Esophagus squamous epithelium (tissue), 5 donors: ENCODE measurements around the gene EQTN. TPM values are rescaled to one million over a fixed set of nuclear protein-coding genes. Genes with fewer than 3 reads are reported as not detected.

Source experiments
- DNase-seq: peaks from one replicate; lab custom pipeline; 2025; lab: John Stamatoyannopoulos, UW
- H3K27ac ChIP-seq, 4 donors: fragments of 200-600 bp; sonication (generic); one replicate each; pipeline ENCODE4 v1.5.1; 2016 to 2019; ENCODE audit warnings: mild to moderate bottlenecking in 1 of 4
- H3K27me3 ChIP-seq, 4 donors: fragments of 200-600 bp; sonication (generic); 1 replicate in 3 of 4; 2 replicates in 1 of 4; pipeline versions ENCODE4 v1.5.1 to v1.6.0; 2017 to 2021; ENCODE audit warnings: antibody characterized with exemption in 1 of 4
- H3K36me3 ChIP-seq, 3 donors: fragments of 200-600 bp; sonication (generic); one replicate each; pipeline ENCODE4 v1.5.1; 2016 to 2019
- H3K4me1 ChIP-seq, 3 donors: fragments of 200-600 bp; sonication (generic); one replicate each; pipeline ENCODE4 v1.5.1; 2017 to 2019
- H3K4me3 ChIP-seq, 4 donors: fragments of 200-600 bp; sonication (generic); 1 replicate in 3 of 4; 2 replicates in 1 of 4; pipeline ENCODE4 v1.5.1; 2016 to 2019; ENCODE audit warnings: mild to moderate bottlenecking in 2 of 4, moderate library complexity in 1 of 4
- H3K9me3 ChIP-seq, 3 donors: fragments of 200-600 bp; sonication (generic); one replicate each; pipeline ENCODE4 v1.5.1; 2016 to 2019
- POLR2A ChIP-seq, 4 donors: fragments of 450-650 bp; IDR thresholded peaks; one replicate each; pipeline ENCODE4 v1.6.1; 2017; ENCODE audit warnings: antibody characterized with exemption in 4 of 4, mild to moderate bottlenecking in 4 of 4, moderate library complexity in 3 of 4
- WGBS, 2 donors: methylation state at CpG; one replicate each; pipeline ENCODE4 v1.1.5; 2018; 5-methylcytosine and 5-hydroxymethylcytosine counted together
- intact Hi-C: fragments of 100-400 bp; cut with DNase I; formaldehyde crosslinking; loops from one replicate; pipeline ENCODE4 v1.15.0; 2022
- total RNA-seq, 4 donors: library from RNA; depleted of rRNA; stranded (reverse); fragments of >200 nt; gene quantifications; one replicate each; pipeline ENCODE4 v1.1.0, GENCODE V29; 2016
- TF ChIP-seq, protein P1 (sequence below), 6 experiments: fragments of 450-650 bp in 4 of 6; fragments of 200-600 bp in 2 of 6; sonication (generic) in 2 of 6; IDR thresholded peaks; one replicate each; pipeline ENCODE4 v1.5.1; 2016 to 2019; ENCODE audit warnings: antibody characterized with exemption in 6 of 6, mild to moderate bottlenecking in 4 of 6, moderate library complexity in 4 of 6
- donor health status: DM: yes; HTN: yes; CAD: no.

The EQTN gene
- total RNA-seq, 4 donors from 2014 or later, result not detected

DNA sequence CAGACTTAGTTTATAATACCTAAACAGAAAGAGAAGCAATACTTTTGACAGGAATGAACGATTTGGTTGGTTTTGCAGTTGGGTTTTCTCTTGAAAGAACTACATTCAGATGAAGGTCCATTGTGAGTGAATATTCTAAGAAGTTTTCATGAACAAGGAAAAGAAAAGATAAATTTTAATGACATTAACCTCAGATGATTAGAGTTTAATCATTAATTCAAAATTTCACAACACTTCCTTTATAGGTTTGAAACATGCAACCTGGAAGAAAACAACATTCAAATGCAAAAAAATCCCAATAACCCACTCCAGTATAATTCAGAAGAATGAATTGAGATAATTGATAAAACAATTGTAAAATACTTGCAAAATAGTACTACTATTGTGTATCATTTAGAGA, 23.8 kb downstream of the EQTN start:
- no peaks in the 10 kb centered on the region for H3K36me3 ChIP-seq
- 65 to 77% methylated on average over 1 of the region's 1 CpG for WGBS, 2 donors
- H3K9me3 ChIP-seq, result no peaks in the 10 kb centered on the region
- H3K27ac ChIP-seq, result no peak overlapping the region
- H3K4me3 ChIP-seq, result no peak overlapping the region
- no peak for DNase-seq
- H3K4me1 ChIP-seq, result peaks cover 0 to 8% (median 0%) of the 10 kb centered on the region in 3 donors
- no peaks in the 10 kb centered on the region for H3K27me3 ChIP-seq
- TF ChIP-seq POLR2A (IDR thresholded peaks at IDR 0.05), result no peak
- TF ChIP-seq, protein P1, sequence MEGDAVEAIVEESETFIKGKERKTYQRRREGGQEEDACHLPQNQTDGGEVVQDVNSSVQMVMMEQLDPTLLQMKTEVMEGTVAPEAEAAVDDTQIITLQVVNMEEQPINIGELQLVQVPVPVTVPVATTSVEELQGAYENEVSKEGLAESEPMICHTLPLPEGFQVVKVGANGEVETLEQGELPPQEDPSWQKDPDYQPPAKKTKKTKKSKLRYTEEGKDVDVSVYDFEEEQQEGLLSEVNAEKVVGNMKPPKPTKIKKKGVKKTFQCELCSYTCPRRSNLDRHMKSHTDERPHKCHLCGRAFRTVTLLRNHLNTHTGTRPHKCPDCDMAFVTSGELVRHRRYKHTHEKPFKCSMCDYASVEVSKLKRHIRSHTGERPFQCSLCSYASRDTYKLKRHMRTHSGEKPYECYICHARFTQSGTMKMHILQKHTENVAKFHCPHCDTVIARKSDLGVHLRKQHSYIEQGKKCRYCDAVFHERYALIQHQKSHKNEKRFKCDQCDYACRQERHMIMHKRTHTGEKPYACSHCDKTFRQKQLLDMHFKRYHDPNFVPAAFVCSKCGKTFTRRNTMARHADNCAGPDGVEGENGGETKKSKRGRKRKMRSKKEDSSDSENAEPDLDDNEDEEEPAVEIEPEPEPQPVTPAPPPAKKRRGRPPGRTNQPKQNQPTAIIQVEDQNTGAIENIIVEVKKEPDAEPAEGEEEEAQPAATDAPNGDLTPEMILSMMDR (IDR thresholded peaks at IDR 0.05), result no peak
- intact Hi-C loops, result no loop called here

DNA sequence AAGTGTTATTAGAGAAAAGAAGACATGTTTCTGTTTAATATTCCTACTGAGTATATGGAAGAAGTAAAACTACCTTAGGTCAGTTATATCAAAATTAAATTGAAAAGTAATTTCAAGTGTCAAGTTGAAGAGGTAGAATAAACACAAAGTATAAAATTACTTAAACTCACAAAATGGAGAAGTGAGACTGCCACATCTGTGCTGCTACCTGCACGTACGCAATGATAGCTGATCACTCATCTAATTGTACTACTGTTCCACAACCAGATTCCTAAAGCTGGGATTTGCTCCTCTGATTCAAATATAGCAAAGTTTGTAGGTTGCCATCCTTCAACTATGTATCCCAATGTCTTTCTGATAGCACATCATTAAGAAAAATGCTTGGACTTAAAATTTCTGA, 24.8 kb downstream of the EQTN start:
- H3K9me3 ChIP-seq, result no peaks in the 10 kb centered on the region
- WGBS, 2 donors, result 85 to 96% methylated on average over 2 of the region's 2 CpGs
- intact Hi-C loops, result no loop called here
- TF ChIP-seq, protein P1 (IDR thresholded peaks at IDR 0.05), result no peak
- no peak for TF ChIP-seq POLR2A (IDR thresholded peaks at IDR 0.05)
- no peak for DNase-seq
- H3K27me3 ChIP-seq, result no peaks in the 10 kb centered on the region
- H3K4me3 ChIP-seq, result no peak overlapping the region
- no peak overlapping the region for H3K27ac ChIP-seq
- no peaks in the 10 kb centered on the region for H3K36me3 ChIP-seq
- H3K4me1 ChIP-seq, result peaks cover 0 to 8% (median 0%) of the 10 kb centered on the region in 3 donors

DNA sequence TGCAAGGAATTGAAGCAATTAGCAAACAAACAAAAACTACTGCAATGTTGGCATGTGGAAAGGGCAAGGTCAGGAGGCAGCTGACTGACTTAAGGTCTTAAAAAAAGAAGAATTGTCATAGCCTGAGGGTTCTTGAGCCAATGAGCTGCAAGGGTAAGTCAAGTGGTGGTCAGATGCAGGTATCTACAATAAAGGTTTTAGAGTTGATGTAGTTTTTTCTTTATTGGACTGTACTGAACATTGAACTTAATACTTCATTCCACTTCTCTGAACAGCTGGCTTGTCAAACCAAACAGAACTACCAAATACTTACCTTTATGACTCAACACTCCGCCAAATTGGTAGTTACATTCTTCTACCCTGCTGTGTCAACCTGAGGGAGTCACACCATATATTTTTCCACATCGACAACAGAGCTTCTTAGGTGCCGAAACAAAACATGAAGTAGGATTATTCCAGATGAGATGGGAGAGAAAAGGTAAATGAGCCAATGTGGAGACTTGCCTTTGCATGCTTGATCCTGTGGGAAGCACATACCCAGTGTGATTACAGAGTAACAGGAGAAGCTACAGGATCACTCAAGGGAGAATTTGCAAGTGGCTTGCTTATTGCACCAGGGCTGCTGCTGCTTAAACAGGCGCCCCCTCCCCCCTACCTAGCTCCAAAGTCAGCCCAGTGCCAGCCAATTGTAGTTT, 35.3 kb downstream of the EQTN start:
- 21 to 28% methylated on average over 4 of the region's 4 CpGs for WGBS, 2 donors
- intact Hi-C loops, result no loop called here
- Histone ChIP-seq H3K9me3 (no peaks in the 10 kb centered on the region), H3K36me3 (no peaks in the 10 kb centered on the region), H3K4me1 (no peaks in the 10 kb centered on the region), H3K4me3 (no peak overlapping the region), H3K27ac (no peak overlapping the region), H3K27me3 (no peaks in the 10 kb centered on the region)
- no peak for TF ChIP-seq POLR2A (IDR thresholded peaks at IDR 0.05)
- TF ChIP-seq, protein P1 (IDR thresholded peaks at IDR 0.05), result no peak
- no peak for DNase-seq

DNA sequence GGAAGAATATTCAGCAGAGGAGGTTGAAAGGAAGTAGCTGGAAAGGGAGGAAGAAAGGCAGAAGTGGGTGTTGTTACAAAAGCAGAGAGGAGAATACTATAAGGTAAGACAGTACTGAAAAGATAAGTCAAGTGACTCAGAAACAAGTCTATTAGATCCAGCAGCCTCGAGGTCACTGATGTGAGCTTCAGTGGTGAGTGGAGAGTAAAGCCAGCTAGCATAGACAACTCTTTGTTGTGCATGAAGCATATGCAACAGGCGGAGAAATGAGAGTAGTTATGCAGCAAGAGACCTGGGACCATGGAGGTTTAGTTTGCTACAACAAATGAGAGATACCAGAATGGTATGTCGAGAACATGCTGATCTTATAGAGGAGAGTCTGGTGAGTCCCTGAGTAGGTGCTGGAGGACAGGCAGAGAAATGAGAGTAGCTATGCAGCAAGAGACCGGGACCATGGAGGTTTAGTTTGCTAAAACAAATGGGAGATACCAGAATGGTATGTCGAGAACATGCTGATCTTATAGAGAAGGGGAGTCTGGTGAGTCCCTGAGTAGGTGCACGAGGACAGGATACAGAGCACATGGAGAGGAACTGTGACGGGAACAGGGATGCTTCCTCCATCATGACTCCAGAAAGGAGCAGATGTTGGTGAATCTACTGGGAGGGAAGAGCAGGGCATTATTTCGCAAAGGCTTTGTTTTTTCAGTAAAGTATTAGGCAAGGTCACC, 36.0 kb downstream of the EQTN start:
- H3K27me3 ChIP-seq, result no peaks in the 10 kb centered on the region
- H3K4me3 ChIP-seq, result no peak overlapping the region
- no peak overlapping the region for H3K27ac ChIP-seq
- no peak for DNase-seq
- H3K36me3 ChIP-seq, result no peaks in the 10 kb centered on the region
- H3K4me1 ChIP-seq, result no peaks in the 10 kb centered on the region
- 68 to 83% methylated on average over 8 of the region's 8 CpGs for WGBS, 2 donors
- H3K9me3 ChIP-seq, result no peaks in the 10 kb centered on the region
- intact Hi-C loops, result no loop called here
- TF ChIP-seq, protein P1 (IDR thresholded peaks at IDR 0.05), result no peak
- TF ChIP-seq POLR2A (IDR thresholded peaks at IDR 0.05), result no peak

DNA sequence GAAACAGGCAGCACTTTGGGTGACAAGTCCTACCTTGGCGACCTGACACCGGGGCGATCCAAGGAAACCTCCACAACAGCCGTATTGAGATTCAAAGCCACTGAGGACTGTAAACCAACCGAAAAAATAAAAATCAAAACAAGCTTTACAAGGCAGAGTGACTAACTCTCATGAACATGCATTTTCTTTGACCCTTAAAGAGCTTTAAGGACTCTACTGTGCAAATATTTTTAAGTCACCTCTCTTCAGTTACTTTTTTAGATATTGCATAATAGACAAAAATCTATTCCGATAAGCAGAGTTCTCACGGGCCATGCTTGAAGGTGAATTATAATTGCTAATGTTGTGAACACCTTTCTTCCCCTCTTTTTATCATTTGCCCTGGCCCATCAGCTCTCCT, 38.3 kb downstream of the EQTN start:
- no peak overlapping the region for H3K27ac ChIP-seq
- TF ChIP-seq, protein P1 (IDR thresholded peaks at IDR 0.05), result no peak
- TF ChIP-seq POLR2A (IDR thresholded peaks at IDR 0.05), result no peak
- H3K27me3 ChIP-seq, result no peaks in the 10 kb centered on the region
- WGBS, 2 donors, result 93 to 94% methylated on average over 7 of the region's 7 CpGs
- no peaks in the 10 kb centered on the region for H3K9me3 ChIP-seq
- no peak overlapping the region for H3K4me3 ChIP-seq
- intact Hi-C loops, result no loop called here
- H3K4me1 ChIP-seq, result no peaks in the 10 kb centered on the region
- no peak for DNase-seq
- no peaks in the 10 kb centered on the region for H3K36me3 ChIP-seq
